Activated CD4-positive, CD25-positive, alpha-beta regulatory T cell treated with anti-CD3 and anti-CD28 coated beads, Interleukin-2, amount 50 U/mL, for 16 hours (primary cell): ENCODE measurements around the gene NCAM2.

Experiments
- DNase-seq: peaks from one replicate; pipeline ENCODE4 v3.0.0-alpha.2; 2020; ENCODE audit warnings: low read depth, low spot score

NCAM2 gene

GRCh38 chr21:21028275-21028820 lies 30.1 kb downstream of the NCAM2 start:
- no peak for DNase-seq

GRCh38 chr21:21029164-21029563 lies 31.0 kb downstream of the NCAM2 start:
- no peak for DNase-seq

- no peak for DNase-seq
Measured at GRCh38 chr21:21030311-21030710, 32.1 kb downstream of the NCAM2 start.

- no peak for DNase-seq
Measured at GRCh38 chr21:21034036-21034435, 35.8 kb downstream of the NCAM2 start.

- no peak for DNase-seq
Measured at GRCh38 chr21:21039624-21040170, 41.5 kb downstream of the NCAM2 start.

GRCh38 chr21:21045518-21045917 lies 47.3 kb downstream of the NCAM2 start:
- no peak for DNase-seq

GRCh38 chr21:21046063-21046462 lies 47.9 kb downstream of the NCAM2 start:
- no peak for DNase-seq

- no peak for DNase-seq
Measured at GRCh38 chr21:21051109-21052055, 53.2 kb downstream of the NCAM2 start.

- DNase-seq = no peak
Measured at GRCh38 chr21:21052672-21053071, 54.5 kb downstream of the NCAM2 start.

- DNase-seq = no peak
Measured at GRCh38 chr21:21057349-21058062, 59.3 kb downstream of the NCAM2 start.

GRCh38 chr21:21063828-21064227 lies 65.6 kb downstream of the NCAM2 start:
- DNase-seq = no peak

- no peak for DNase-seq
Measured at GRCh38 chr21:21064353-21064752, 66.1 kb downstream of the NCAM2 start.

GRCh38 chr21:21067375-21067774 lies 69.2 kb downstream of the NCAM2 start:
- no peak for DNase-seq

GRCh38 chr21:21074305-21074704 lies 76.1 kb downstream of the NCAM2 start:
- DNase-seq = no peak

- no peak for DNase-seq
Measured at GRCh38 chr21:21076051-21076450, 77.8 kb downstream of the NCAM2 start.

GRCh38 chr21:21076491-21076890 lies 78.3 kb downstream of the NCAM2 start:
- DNase-seq = no peak

- no peak for DNase-seq
Measured at GRCh38 chr21:21079646-21080045, 81.4 kb downstream of the NCAM2 start.

- DNase-seq = no peak
Measured at GRCh38 chr21:21084179-21084578, 86.0 kb downstream of the NCAM2 start.

GRCh38 chr21:21085206-21085605 lies 87.0 kb downstream of the NCAM2 start:
- DNase-seq = no peak

GRCh38 chr21:21096956-21097355 lies 98.7 kb downstream of the NCAM2 start:
- no peak for DNase-seq

- no peak for DNase-seq
Measured at GRCh38 chr21:21097466-21097865, 99.3 kb downstream of the NCAM2 start.

GRCh38 chr21:21101911-21102310 lies 103.7 kb downstream of the NCAM2 start:
- no peak for DNase-seq
